ENCODE measurements around the gene ADCY2.

DNA sequence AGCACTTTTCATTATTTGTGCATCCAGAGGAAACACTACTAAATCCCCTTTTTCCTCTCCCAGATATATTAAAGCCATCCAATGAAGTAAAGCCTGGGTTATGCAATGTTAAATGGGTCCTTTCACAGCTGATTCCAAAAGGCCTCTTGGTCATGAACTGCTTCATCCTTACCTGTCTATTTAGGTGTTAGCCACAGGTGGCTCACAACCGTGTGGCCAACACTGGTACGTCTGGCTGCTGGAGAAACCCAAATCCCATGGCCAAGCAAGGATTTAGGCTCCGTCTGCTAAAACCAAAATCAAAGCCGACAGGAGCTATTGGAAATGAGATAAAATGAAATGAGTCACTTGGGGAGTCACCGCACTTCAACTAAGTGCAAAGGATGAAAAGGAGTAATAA lies 193.9 kb downstream of the ADCY2 start:
- TF ChIP-seq ZNF274 (IDR thresholded peaks at IDR 0.05; ENCODE audit: low read depth, low read length) (no peak), YY1 (IDR thresholded peaks at IDR 0.05; ENCODE audit: insufficient read depth, insufficient read length) (no peak), SUZ12 (IDR thresholded peaks at IDR 0.05; ENCODE audit: extremely low read depth, insufficient read depth, insufficient read length) (no peak)
